Liver (tissue), 9 donors: ENCODE results near the gene SPP2. TPM values are rescaled to one million over a fixed set of nuclear protein-coding genes. Genes with fewer than 3 reads are reported as not detected.

Experiments used
- DNase-seq: peaks from one replicate; pipeline ENCODE4 v3.0.0-alpha.2; 2017; ENCODE audit warnings: low spot score
- H3K27ac ChIP-seq, 2 donors: one replicate each; pipeline ENCODE4 v1.7.0; 2013; ENCODE audit warnings: inconsistent platforms in 2 of 2, low read length in 2 of 2, control low read depth in 1 of 2, low read depth in 1 of 2, mild to moderate bottlenecking in 1 of 2
- H3K27me3 ChIP-seq, 4 donors: one replicate each; pipeline versions ENCODE4 v1.6.1 to v1.7.0; 2013; ENCODE audit warnings: low read length in 3 of 4, inconsistent platforms in 1 of 4, mild to moderate bottlenecking in 1 of 4, moderate library complexity in 1 of 4; ENCODE audit not compliant: control insufficient read depth in 4 of 4, insufficient read depth in 4 of 4
- H3K36me3 ChIP-seq, 4 donors: one replicate each; pipeline versions ENCODE4 v1.6.1 to v1.7.0; 2013; ENCODE audit warnings: low read length in 3 of 4, mild to moderate bottlenecking in 3 of 4, low read depth in 1 of 4, moderate library complexity in 1 of 4; ENCODE audit not compliant: control insufficient read depth in 4 of 4, insufficient read depth in 3 of 4
- H3K4me1 ChIP-seq, 4 donors: one replicate each; pipeline versions ENCODE4 v1.6.1 to v1.7.0; 2013; ENCODE audit warnings: low read length in 3 of 4, mild to moderate bottlenecking in 3 of 4, moderate library complexity in 1 of 4; ENCODE audit not compliant: control insufficient read depth in 4 of 4, insufficient read depth in 4 of 4
- H3K4me3 ChIP-seq, 3 donors: one replicate each; pipeline versions ENCODE4 v1.6.1 to v1.7.0; 2013; ENCODE audit warnings: low read length in 3 of 3, control low read depth in 1 of 3, low read depth in 1 of 3, mild to moderate bottlenecking in 1 of 3
- H3K9ac ChIP-seq, 2 donors: one replicate each; pipeline ENCODE4 v1.7.0; 2013; ENCODE audit warnings: low read length in 2 of 2, mild to moderate bottlenecking in 2 of 2, moderate library complexity in 2 of 2, control low read depth in 1 of 2, low read depth in 1 of 2
- H3K9me3 ChIP-seq, 4 donors: one replicate each; pipeline versions ENCODE4 v1.6.1 to v1.7.0; 2013; ENCODE audit warnings: low read length in 3 of 4; ENCODE audit not compliant: control insufficient read depth in 4 of 4
- ATF3 ChIP-seq: IDR thresholded peaks from 2 replicates; pipeline ENCODE4 v1.6.1; 2016; ENCODE audit warnings: antibody characterized with exemption
- EGR1 ChIP-seq, 2 donors: IDR thresholded peaks; 2 replicates each; pipeline ENCODE4 v1.6.1; 2016 to 2018; ENCODE audit warnings: antibody characterized with exemption in 2 of 2, low read depth in 2 of 2
- FOXA1 ChIP-seq: IDR thresholded peaks from 2 replicates; pipeline ENCODE4 v1.6.1; 2016; ENCODE audit warnings: antibody characterized with exemption
- FOXA2 ChIP-seq: IDR thresholded peaks from 2 replicates; pipeline ENCODE4 v1.6.1; 2016; ENCODE audit warnings: antibody characterized with exemption
- GABPA ChIP-seq, 2 donors: IDR thresholded peaks in 1 of 2; conservative IDR thresholded peaks in 1 of 2; 2 replicates each; pipeline ENCODE4 v1.6.1; 2016; ENCODE audit warnings: antibody characterized with exemption in 2 of 2, mild to moderate bottlenecking in 1 of 2, moderate library complexity in 1 of 2
- HNF4A ChIP-seq, 2 donors: conservative IDR thresholded peaks; 2 replicates each; pipeline ENCODE4 v1.6.1; 2016; ENCODE audit warnings: antibody characterized with exemption in 2 of 2, mild to moderate bottlenecking in 2 of 2
- HNF4G ChIP-seq: IDR thresholded peaks from 2 replicates; pipeline ENCODE4 v1.6.1; 2016; ENCODE audit warnings: antibody characterized with exemption
- JUND ChIP-seq, 2 donors: IDR thresholded peaks; 2 replicates each; pipeline ENCODE4 v1.6.1; 2016; ENCODE audit warnings: antibody characterized with exemption in 2 of 2
- MAX ChIP-seq: IDR thresholded peaks from 2 replicates; pipeline ENCODE4 v1.6.1; 2016; ENCODE audit warnings: antibody characterized with exemption
- NR2F2 ChIP-seq: IDR thresholded peaks from 2 replicates; pipeline ENCODE4 v1.6.1; 2016; ENCODE audit warnings: antibody characterized with exemption
- RAD21 ChIP-seq, 2 donors: IDR thresholded peaks; 2 replicates each; pipeline ENCODE4 v1.6.1; 2016; ENCODE audit warnings: antibody characterized with exemption in 2 of 2, mild to moderate bottlenecking in 2 of 2
- REST ChIP-seq: IDR thresholded peaks from 2 replicates; pipeline ENCODE4 v1.6.1; 2016; ENCODE audit warnings: antibody characterized with exemption, mild to moderate bottlenecking
- RXRA ChIP-seq, 2 donors: IDR thresholded peaks; 2 replicates each; pipeline ENCODE4 v1.6.1; 2017 to 2018; ENCODE audit warnings: antibody characterized with exemption in 2 of 2, mild to moderate bottlenecking in 1 of 2
- TAF1 ChIP-seq: conservative IDR thresholded peaks from 2 replicates; pipeline ENCODE4 v1.6.1; 2016; ENCODE audit warnings: antibody characterized with exemption, mild to moderate bottlenecking
- YY1 ChIP-seq: IDR thresholded peaks from 2 replicates; pipeline ENCODE4 v1.6.1; 2016; ENCODE audit warnings: antibody characterized with exemption, mild to moderate bottlenecking
- ZBTB33 ChIP-seq: IDR thresholded peaks from 2 replicates; pipeline ENCODE4 v1.6.1; 2016; ENCODE audit warnings: antibody characterized with exemption
- WGBS: extraction: QIAGEN DNeasy Blood & Tissue Kit; methylation state at CpG from one replicate; pipeline ENCODE4 v1.1.7; 2013; 5-methylcytosine and 5-hydroxymethylcytosine counted together
- polyA plus RNA-seq, 2 donors: library from polyadenylated mRNA; stranded (reverse) in 1 of 2; unstranded in 1 of 2; fragments of 200-250 nt in 1 of 2; fragments of >200 nt in 1 of 2; fragmentation: Nextera tagmentation in 1 of 2; extraction: Ambion mirVana in 1 of 2; gene quantifications; one replicate each; pipeline versions ENCODE4 v1.2.1 to v1.2.3, GENCODE V29; 2013 to 2015
- total RNA-seq, 2 donors: library from RNA; depleted of rRNA; stranded (reverse); fragments of >200 nt; gene quantifications; one replicate each; pipeline ENCODE4 v1.2.3, GENCODE V29; 2014
- donor health status: healthy.
- donor health status: healthy.
- donor health status: healthy.
- donor health status: healthy.
- donor health status: healthy.

Gene SPP2
- total and polyA plus RNA-seq, 4 donors = 76.7 to 584 (median 147) TPM

GRCh38 chr2:234025891-234026401 is 24.6 kb upstream of the SPP2 start:
- no peaks in the 10 kb centered on the region for H3K9me3 ChIP-seq
- H3K27me3 ChIP-seq = no peaks in the 10 kb centered on the region
- no peaks in the 10 kb centered on the region for H3K36me3 ChIP-seq
- H3K4me1 ChIP-seq = peaks cover 0 to 13% (median 5%) of the 10 kb centered on the region in 4 donors
- no peak for DNase-seq
- peak overlapping the region in 1 of 3 donors; percentile 21 for H3K4me3 ChIP-seq
- no peak overlapping the region for H3K27ac ChIP-seq
- H3K9ac ChIP-seq = no peak overlapping the region
- WGBS = 80% methylated on average over 5 of the region's 5 CpGs
- no peak for TF ChIP-seq RAD21 (IDR thresholded peaks at IDR 0.05)
- no peak for TF ChIP-seq ZBTB33
- no peak for TF ChIP-seq EGR1 (IDR thresholded peaks at IDR 0.05; ENCODE audit: low read depth in 2 of 2)
- no peak for TF ChIP-seq JUND (IDR thresholded peaks at IDR 0.05)
- TF ChIP-seq RXRA (IDR thresholded peaks at IDR 0.05) = no peak
- TF ChIP-seq HNF4G = no peak
- TF ChIP-seq HNF4A (conservative IDR thresholded peaks at IDR 0.05) = no peak
- TF ChIP-seq FOXA2 = no peak
- TF ChIP-seq FOXA1 = no peak
- no peak for TF ChIP-seq TAF1

GRCh38 chr2:234026693-234027254 is 23.7 kb upstream of the SPP2 start:
- no peak for TF ChIP-seq MAX
- no peak for TF ChIP-seq ATF3
- TF ChIP-seq JUND (IDR thresholded peaks at IDR 0.05) = no peak
- no peak for TF ChIP-seq NR2F2
- TF ChIP-seq HNF4A (conservative IDR thresholded peaks at IDR 0.05) = no peak
- TF ChIP-seq ZBTB33 = no peak
- no peak for TF ChIP-seq EGR1 (IDR thresholded peaks at IDR 0.05; ENCODE audit: low read depth in 2 of 2)
- TF ChIP-seq GABPA (IDR thresholded peaks at IDR 0.05 in 1 of 2, conservative IDR thresholded peaks at IDR 0.05 in 1 of 2) = no peak
- no peak for TF ChIP-seq FOXA2
- no peak for TF ChIP-seq TAF1
- TF ChIP-seq RAD21 (IDR thresholded peaks at IDR 0.05) = no peak
- TF ChIP-seq YY1 = no peak
- TF ChIP-seq FOXA1 = no peak
- no peak for TF ChIP-seq REST
- H3K27ac ChIP-seq = no peak overlapping the region
- H3K9ac ChIP-seq = no peak overlapping the region
- H3K27me3 ChIP-seq = no peaks in the 10 kb centered on the region
- no peaks in the 10 kb centered on the region for H3K9me3 ChIP-seq
- 86% methylated on average over 10 of the region's 10 CpGs for WGBS
- no peak for DNase-seq
- H3K36me3 ChIP-seq = no peaks in the 10 kb centered on the region
- H3K4me3 ChIP-seq = no peak overlapping the region
- H3K4me1 ChIP-seq = peaks cover 0 to 10% (median 5%) of the 10 kb centered on the region in 4 donors
